B cell (primary cell): ENCODE measurements around the gene BSG. TPM values are rescaled to one million over a fixed set of nuclear protein-coding genes. Genes with fewer than 3 reads are reported as not detected.

Experiments used
- ATAC-seq: fragments of 200-7000 bp; cut with Tn5 transposase; one replicate; pipeline ENCODE4 v1.10.0; 2021; ENCODE audit warnings: low read depth, mild to moderate bottlenecking, moderate number of reproducible peaks, moderate library complexity
- CTCF ChIA-PET: fragments of 350-600 bp; sonication (Branson Sonifier 250); formaldehyde crosslinking; loops from one replicate; lab custom pipeline; 2021; ENCODE audit warnings: antibody characterized with exemption, inconsistent platforms; lab: Charles Lee
- POLR2A ChIA-PET: fragments of 350-600 bp; sonication (Branson Sonifier 250); formaldehyde crosslinking; loops from one replicate; lab custom pipeline; 2021; ENCODE audit warnings: antibody characterized with exemption; lab: Charles Lee
- DNase-seq: peaks from one replicate; pipeline ENCODE4 v3.0.0; 2013
- H2AFZ ChIP-seq: 2 replicates; pipeline ENCODE4 v1.6.1; 2012; ENCODE audit warnings: mild to moderate bottlenecking, low read depth, low read length; ENCODE audit not compliant: insufficient read depth, poor library complexity, severe bottlenecking
- H3K27ac ChIP-seq, 2 donors: 1 replicate in 1 of 2; 2 replicates in 1 of 2; pipeline ENCODE4 v1.5.1; 2012 to 2013; ENCODE audit warnings: low read length in 2 of 2, mild to moderate bottlenecking in 2 of 2, moderate library complexity in 1 of 2
- H3K27me3 ChIP-seq, 4 experiments: fragments of 200-600 bp in 1 of 4; sonication (generic) in 1 of 4; replicated peaks in 1 of 4; 1 replicate in 2 of 4; 2 replicates in 2 of 4; pipeline versions ENCODE4 v1.6.1 to v1.7.0; 2013 to 2016; ENCODE audit warnings: low read length in 3 of 4, mild to moderate bottlenecking in 2 of 4, mixed read lengths in 1 of 4, moderate library complexity in 1 of 4; ENCODE audit not compliant: insufficient read depth in 4 of 4, control insufficient read depth in 3 of 4; ENCODE audit errors: control extremely low read depth in 1 of 4
- H3K36me3 ChIP-seq, 2 experiments: replicated peaks in 1 of 2; 1 replicate in 1 of 2; 2 replicates in 1 of 2; pipeline versions ENCODE4 v1.6.1 to v1.7.1; 2013; ENCODE audit warnings: low read length in 1 of 2; ENCODE audit not compliant: insufficient read depth in 2 of 2, control insufficient read depth in 1 of 2; ENCODE audit errors: control extremely low read depth in 1 of 2, extremely low read depth in 1 of 2
- H3K4me1 ChIP-seq, 2 donors: fragments of 200-600 bp in 1 of 2; sonication (generic) in 1 of 2; 1 replicate in 1 of 2; 2 replicates in 1 of 2; pipeline versions ENCODE4 v1.5.1 to v1.6.1; 2013 to 2017; ENCODE audit warnings: low read length in 2 of 2; ENCODE audit not compliant: control insufficient read depth in 2 of 2, insufficient read depth in 2 of 2
- H3K4me2 ChIP-seq: replicated peaks from 2 replicates; pipeline ENCODE3; 2012; ENCODE audit warnings: mild to moderate bottlenecking, low read depth, low read length; ENCODE audit not compliant: poor library complexity, severe bottlenecking
- H3K4me3 ChIP-seq, 5 experiments: fragments of 200-600 bp in 1 of 5; sonication (generic) in 1 of 5; 1 replicate in 3 of 5; 2 replicates in 2 of 5; pipeline versions ENCODE4 v1.5.1 to v1.7.0; 2011 to 2016; ENCODE audit warnings: low read length in 4 of 5, mild to moderate bottlenecking in 4 of 5, low read depth in 2 of 5, control low read depth in 1 of 5, moderate library complexity in 1 of 5; ENCODE audit not compliant: insufficient read depth in 1 of 5; ENCODE audit errors: control extremely low read depth in 1 of 5, extremely low read depth in 1 of 5
- H3K79me2 ChIP-seq: fragments of 200-600 bp; sonication (generic); one replicate; pipeline ENCODE4 v1.6.0; 2016; ENCODE audit warnings: low read length; ENCODE audit not compliant: control insufficient read depth, insufficient read depth
- H3K9ac ChIP-seq: fragments of 200-600 bp; sonication (generic); 2 replicates; pipeline ENCODE4 v1.6.1; 2017; ENCODE audit warnings: mild to moderate bottlenecking, low read length, moderate library complexity
- H3K9me3 ChIP-seq, 3 donors: one replicate each; pipeline versions ENCODE4 v1.6.1 to v1.7.1; 2013; ENCODE audit warnings: low read length in 2 of 3; ENCODE audit not compliant: control insufficient read depth in 2 of 3, insufficient read depth in 1 of 3; ENCODE audit errors: control extremely low read depth in 1 of 3
- H4K20me1 ChIP-seq: 2 replicates; pipeline ENCODE4 v1.6.0; 2012; ENCODE audit warnings: mild to moderate bottlenecking, low read length; ENCODE audit not compliant: insufficient read depth, control insufficient read depth, poor library complexity, severe bottlenecking
- H3K27ac Mint-ChIP-seq: one replicate; pipeline ENCODE4 v1.8.0; 2021; ENCODE audit warnings: mixed read lengths
- H3K27me3 Mint-ChIP-seq: one replicate; pipeline ENCODE4 v1.8.0; 2021; ENCODE audit warnings: mixed read lengths
- H3K4me1 Mint-ChIP-seq: one replicate; pipeline ENCODE4 v1.8.0; 2021; ENCODE audit warnings: mixed read lengths
- H3K4me3 Mint-ChIP-seq: one replicate; pipeline ENCODE4 v1.8.0; 2021; ENCODE audit warnings: mixed read lengths
- H3K9me3 Mint-ChIP-seq: one replicate; pipeline ENCODE4 v1.8.0; 2022; ENCODE audit warnings: mixed read lengths; ENCODE audit not compliant: insufficient read depth
- EZH2 ChIP-seq: IDR thresholded peaks from 2 replicates; pipeline ENCODE4 v1.6.1; 2012; ENCODE audit warnings: borderline replicate concordance, low read depth, mild to moderate bottlenecking, moderate library complexity, low read length; ENCODE audit not compliant: insufficient read depth, poor library complexity, severe bottlenecking
- WGBS: methylation state at CpG from one replicate; pipeline ENCODE4 v1.1.5; 2013; ENCODE audit warnings: missing lambda C conversion rate; ENCODE audit not compliant: insufficient coverage; 5-methylcytosine and 5-hydroxymethylcytosine counted together
- intact Hi-C: fragments of 100-400 bp; cut with micrococcal nuclease; formaldehyde crosslinking; loops from one replicate; pipeline ENCODE4 v1.10.0; 2022
- polyA plus RNA-seq: library from polyadenylated mRNA; depleted of rRNA; stranded (reverse); fragments of >200 nt; gene quantifications from 2 replicates; pipeline ENCODE4 v1.2.3, GENCODE V29; 2012
- total RNA-seq, 2 donors: library from RNA; stranded (reverse); fragments of 120-200 nt in 1 of 2; gene quantifications; 1 replicate in 1 of 2; 2 replicates in 1 of 2; pipeline versions ENCODE4 v1.2.3 to v1.2.4, GENCODE V29; 2013 to 2022
- TF ChIP-seq, protein P1 (sequence below): fragments of 200-600 bp; IDR thresholded peaks from one replicate; pipeline ENCODE4 v1.8.0; 2022; ENCODE audit warnings: antibody characterized with exemption, mild to moderate bottlenecking

The BSG gene
- total and polyA plus RNA-seq, 2 donors (not counting 1 experiment from before 2014, with no cell fraction given): 82.1 to 131 TPM

DNA sequence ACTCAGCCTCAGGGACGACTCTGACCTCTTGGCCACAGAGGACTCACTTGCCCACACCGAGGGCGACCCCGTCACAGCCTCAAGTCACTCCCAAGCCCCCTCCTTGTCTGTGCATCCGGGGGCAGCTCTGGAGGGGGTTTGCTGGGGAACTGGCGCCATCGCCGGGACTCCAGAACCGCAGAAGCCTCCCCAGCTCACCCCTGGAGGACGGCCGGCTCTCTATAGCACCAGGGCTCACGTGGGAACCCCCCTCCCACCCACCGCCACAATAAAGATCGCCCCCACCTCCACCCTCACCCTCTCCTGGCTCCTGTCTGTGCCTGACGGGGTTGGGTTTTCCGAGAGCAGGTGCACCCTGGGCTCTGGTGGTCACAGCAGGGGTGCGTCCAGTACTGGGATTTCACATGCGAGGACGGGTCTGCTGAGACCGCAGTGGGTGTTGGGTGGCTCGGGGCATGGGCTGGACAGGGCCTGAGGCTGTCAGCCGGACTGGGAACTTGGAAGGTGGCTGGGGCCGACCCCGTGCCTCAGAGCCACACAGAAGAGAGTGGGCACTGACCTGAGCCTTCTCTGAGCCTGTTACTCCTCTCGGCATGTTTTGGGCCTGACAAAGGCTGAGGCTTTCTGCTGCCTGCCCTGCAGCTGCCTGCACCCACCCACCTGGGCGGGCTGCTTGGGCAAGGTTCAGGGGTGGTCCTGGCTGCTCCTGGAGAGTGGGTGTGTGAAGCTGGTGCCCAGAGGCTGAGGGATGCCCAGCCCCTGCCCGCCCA, 11.0 kb downstream of the BSG start:
- peaks cover 16% of the 10 kb centered on the region for H3K79me2 ChIP-seq
- DNase-seq (peak; percentile 18), ATAC-seq (no peak)
- H3K9me3 ChIP-seq: no peaks in the 10 kb centered on the region
- peaks cover 51% of the 10 kb centered on the region for H4K20me1 ChIP-seq
- CTCF ChIA-PET: interaction anchor here (0.7 to 4.2 kb wide), 8 partner anchors 8 to 788 kb away, joined by 3 to 39 read pairs (median 4); no protein-coding TSS in a partner anchor
- peaks cover 8% of the 10 kb centered on the region for H3K27me3 Mint-ChIP-seq
- peaks cover 4 to 8% of the 10 kb centered on the region in 2 donors for H3K4me1 ChIP-seq
- peaks cover 0 to 26% (median 8%) of the 10 kb centered on the region in 4 experiments for H3K27me3 ChIP-seq
- no peaks in the 10 kb centered on the region for H3K9me3 Mint-ChIP-seq
- H3K4me3 ChIP-seq: no peak overlapping the region
- intact Hi-C loops: no loop called here
- TF ChIP-seq, protein P1, sequence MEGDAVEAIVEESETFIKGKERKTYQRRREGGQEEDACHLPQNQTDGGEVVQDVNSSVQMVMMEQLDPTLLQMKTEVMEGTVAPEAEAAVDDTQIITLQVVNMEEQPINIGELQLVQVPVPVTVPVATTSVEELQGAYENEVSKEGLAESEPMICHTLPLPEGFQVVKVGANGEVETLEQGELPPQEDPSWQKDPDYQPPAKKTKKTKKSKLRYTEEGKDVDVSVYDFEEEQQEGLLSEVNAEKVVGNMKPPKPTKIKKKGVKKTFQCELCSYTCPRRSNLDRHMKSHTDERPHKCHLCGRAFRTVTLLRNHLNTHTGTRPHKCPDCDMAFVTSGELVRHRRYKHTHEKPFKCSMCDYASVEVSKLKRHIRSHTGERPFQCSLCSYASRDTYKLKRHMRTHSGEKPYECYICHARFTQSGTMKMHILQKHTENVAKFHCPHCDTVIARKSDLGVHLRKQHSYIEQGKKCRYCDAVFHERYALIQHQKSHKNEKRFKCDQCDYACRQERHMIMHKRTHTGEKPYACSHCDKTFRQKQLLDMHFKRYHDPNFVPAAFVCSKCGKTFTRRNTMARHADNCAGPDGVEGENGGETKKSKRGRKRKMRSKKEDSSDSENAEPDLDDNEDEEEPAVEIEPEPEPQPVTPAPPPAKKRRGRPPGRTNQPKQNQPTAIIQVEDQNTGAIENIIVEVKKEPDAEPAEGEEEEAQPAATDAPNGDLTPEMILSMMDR: no peak
- no peak overlapping the region for H2AFZ ChIP-seq
- H3K4me2 ChIP-seq: no peak overlapping the region
- peaks cover 3% of the 10 kb centered on the region for H3K4me1 Mint-ChIP-seq
- peaks cover 0 to 33% of the 10 kb centered on the region in 2 experiments for H3K36me3 ChIP-seq
- 96% methylated on average over 18 of the region's 27 CpGs for WGBS
- POLR2A ChIA-PET: no interaction called here
- no peak overlapping the region for H3K27ac ChIP-seq
- H3K27ac Mint-ChIP-seq: no peak overlapping the region
- H3K9ac ChIP-seq: no peak overlapping the region
- no peak overlapping the region for H3K4me3 Mint-ChIP-seq

GRCh38 chr19:583968-584239, 11.5 kb downstream of the BSG start:
- intact Hi-C loops: loop anchor here (1.0 kb wide), 1 partner anchor 150 kb away; no protein-coding TSS in a partner anchor
- 96% methylated on average over 5 of the region's 5 CpGs for WGBS
- no peak overlapping the region for H3K4me3 ChIP-seq
- H3K4me1 ChIP-seq: peaks cover 9 to 13% of the 10 kb centered on the region in 2 donors
- peaks cover 12% of the 10 kb centered on the region for H3K27me3 Mint-ChIP-seq
- no peak for DNase-seq
- H3K27me3 ChIP-seq: peaks cover 0 to 32% (median 11%) of the 10 kb centered on the region in 4 experiments
- no peak overlapping the region for H3K4me2 ChIP-seq
- H3K79me2 ChIP-seq: peaks cover 13% of the 10 kb centered on the region
- ChIA-PET CTCF (interaction anchor here (0.6 to 4.2 kb wide), 11 partner anchors 8 to 787 kb away, joined by 3 to 39 read pairs (median 5); no protein-coding TSS in a partner anchor), POLR2A (no interaction called here)
- H3K27ac Mint-ChIP-seq: no peak overlapping the region
- H2AFZ ChIP-seq: no peak overlapping the region
- no peak overlapping the region for H3K27ac ChIP-seq
- H3K4me1 Mint-ChIP-seq: peaks cover 6% of the 10 kb centered on the region
- no peak overlapping the region for H3K4me3 Mint-ChIP-seq
- no peak for ATAC-seq
- TF ChIP-seq, protein P1: no peak
- TF ChIP-seq EZH2: no peak
- no peaks in the 10 kb centered on the region for H3K9me3 Mint-ChIP-seq
- no peak overlapping the region for H3K9ac ChIP-seq
- H4K20me1 ChIP-seq: peaks cover 46% of the 10 kb centered on the region
- peaks cover 0 to under 1% (median 0%) of the 10 kb centered on the region in 3 donors for H3K9me3 ChIP-seq
- peaks cover 0 to 33% of the 10 kb centered on the region in 2 experiments for H3K36me3 ChIP-seq
